HG03159 (cell line): ENCODE results near the gene AEBP1.
A peak's percentile ranks its signal among the peaks of the same experiment; 100 is the strongest.

Experiments
- ATAC-seq: cut with Tn5 transposase; IDR thresholded peaks from one replicate; pipeline ENCODE4 v1.9.1; 2021; ENCODE audit warnings: mild to moderate bottlenecking, moderate library complexity; ENCODE audit not compliant: unreplicated experiment

The AEBP1 gene

DNA sequence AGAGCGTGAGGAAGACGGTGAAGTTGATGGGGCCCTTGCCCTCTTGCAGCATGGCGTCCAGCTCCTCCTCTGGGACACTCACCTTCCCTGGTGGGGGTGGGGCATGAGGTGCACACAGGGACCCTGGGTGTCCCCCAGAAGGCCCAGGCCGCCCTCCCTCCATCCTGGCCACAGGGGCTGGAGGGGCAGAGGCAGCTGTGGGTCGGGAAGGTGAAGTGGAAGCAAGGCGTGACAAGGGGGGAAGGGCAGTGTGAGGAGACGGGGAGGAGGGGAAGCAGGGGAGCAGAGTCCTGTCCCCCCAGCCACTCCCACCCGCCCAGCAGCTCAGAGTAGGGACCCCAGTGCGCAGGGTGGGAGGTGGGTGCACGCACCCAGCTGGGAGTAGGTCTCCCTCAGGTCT, 36.2 kb downstream of the AEBP1 start:
- ATAC-seq, result no peak

DNA sequence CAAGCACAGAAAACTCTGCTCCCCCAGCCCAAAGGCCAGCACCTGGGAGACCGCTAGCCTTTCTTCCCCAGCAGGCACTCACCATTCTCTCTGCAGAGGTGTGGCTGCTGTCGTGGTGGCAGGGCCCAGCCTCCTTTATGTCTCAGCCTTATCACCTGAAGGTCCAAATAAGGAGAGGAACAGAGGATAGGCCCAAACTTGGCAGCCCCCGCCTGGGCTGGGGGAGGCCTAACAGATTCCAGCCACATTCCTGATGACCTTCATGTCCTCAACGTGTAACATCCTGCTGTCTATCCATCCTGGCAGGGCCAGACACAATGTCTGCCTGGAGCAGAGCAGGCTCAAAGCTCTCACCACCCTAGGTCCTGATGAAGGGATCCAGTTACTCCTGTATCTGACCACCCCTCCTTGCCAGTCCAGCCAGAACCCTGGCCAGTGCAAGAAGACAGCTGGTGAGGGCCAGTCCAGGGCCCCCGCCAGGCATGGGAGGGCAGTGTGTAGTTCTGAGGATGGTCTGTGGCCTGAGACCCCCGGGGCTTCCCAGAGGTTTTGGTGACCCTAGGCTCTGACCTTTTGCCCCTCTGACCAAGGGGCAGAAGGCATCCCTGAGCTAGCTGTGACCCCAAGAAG, 37.2 kb downstream of the AEBP1 start, which contains the start of gene MYL7:
TSS of gene MYL7 (minus strand) at position 112 of the 630 bp plus-strand sequence. CDS start at position 85, 27 bp downstream.
- ATAC-seq, result no peak

DNA sequence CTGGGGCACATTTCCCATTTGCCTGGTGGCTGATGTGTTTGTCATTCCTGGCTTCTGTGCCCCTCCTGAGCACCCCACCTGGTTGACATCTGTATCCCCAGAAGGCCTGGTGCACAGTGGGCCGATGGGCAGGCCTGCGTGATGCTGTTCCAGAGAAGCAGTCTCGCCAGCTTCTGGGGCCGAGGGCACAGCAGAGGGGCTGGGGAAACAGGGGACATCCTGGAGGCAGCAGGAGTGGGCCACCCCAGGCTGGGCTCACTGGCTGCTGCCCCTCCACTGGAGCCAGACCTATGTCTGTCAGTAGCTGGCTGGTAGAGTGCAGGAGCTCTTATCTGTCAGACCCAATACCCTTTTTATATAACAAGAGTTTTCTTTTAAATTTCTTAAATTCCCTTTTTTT, 37.9 kb downstream of the AEBP1 start:
- ATAC-seq, result no peak

DNA sequence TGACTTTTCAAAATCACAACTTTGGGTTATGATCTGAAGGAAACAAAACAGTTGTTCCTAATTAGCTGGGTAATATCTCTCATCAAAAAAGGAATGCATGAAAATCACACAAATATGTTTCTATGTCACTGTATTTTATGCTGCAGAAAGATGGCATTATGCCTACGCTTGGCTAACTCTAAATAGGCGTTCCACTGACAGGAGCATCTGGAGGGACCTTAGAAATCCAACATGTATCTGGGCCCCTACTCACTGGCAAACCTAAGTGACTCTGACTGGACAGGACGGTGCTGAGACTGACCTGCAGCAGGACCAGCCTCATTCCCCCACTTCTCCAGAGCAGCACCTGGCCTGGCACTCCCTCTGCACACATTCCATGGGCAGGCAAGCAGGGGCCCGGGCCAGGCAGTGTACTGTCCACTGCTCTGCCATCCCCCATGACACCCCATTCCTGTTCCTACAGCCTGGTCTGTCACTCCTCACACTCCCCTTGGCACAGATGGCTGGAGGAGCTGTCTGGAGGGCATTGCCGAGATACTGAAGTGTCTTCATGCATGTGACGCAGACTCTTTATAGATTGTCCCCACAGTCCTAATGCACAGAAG, 39.6 kb downstream of the AEBP1 start:
- no peak for ATAC-seq

DNA sequence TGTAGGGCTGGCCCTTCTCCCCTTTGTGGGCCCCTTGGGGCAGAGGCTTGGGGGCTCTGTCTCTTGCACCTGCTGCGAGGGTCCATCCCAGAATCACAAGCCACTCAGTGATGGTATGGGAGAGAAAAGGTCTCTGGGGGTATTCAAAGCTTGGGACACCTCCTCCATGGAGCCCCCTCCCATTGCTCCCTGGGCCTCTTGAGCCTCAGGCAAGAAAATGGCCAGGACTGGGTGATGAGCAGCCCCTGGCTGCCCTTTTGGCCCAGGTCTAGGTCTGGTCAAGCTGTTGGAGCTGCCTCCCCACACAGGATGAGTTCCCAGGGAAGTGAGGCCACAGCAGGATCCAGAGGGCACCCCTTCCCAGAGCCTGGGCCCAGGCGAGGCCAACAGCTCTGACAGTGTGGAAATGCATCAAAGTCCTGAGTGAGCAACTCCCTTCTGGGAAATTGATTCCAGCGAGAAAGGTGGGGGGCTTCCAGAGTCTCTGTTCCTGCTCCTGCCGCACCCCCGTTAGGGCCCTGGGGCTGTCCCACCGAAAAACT, 40.4 kb downstream of the AEBP1 start:
- no peak for ATAC-seq

DNA sequence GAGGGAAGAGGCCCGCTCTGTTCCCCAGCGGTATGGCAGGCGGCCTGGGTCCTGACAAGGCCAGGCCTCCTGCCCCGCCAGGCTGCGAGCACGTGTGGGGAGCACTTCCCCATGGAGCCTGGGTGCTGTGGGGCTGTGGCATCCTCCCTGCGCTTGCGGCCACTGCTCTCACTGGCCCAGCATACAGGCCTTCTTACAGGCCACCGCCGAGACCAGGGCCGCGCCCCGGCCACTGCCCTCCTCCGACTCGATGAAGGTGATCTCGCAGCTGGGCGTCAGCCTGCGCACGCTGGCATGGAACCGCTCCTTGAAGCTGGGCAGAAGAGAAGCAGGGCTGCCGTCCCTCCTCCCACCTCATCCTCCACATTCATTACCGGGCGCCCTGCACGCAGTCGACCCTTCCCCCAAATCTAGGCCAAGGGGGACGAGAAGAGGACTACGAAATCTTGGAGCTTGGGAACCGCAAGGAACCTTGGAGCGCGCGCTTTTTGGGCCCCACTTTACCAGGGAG, 40.9 kb downstream of the AEBP1 start:
- no peak for ATAC-seq

DNA sequence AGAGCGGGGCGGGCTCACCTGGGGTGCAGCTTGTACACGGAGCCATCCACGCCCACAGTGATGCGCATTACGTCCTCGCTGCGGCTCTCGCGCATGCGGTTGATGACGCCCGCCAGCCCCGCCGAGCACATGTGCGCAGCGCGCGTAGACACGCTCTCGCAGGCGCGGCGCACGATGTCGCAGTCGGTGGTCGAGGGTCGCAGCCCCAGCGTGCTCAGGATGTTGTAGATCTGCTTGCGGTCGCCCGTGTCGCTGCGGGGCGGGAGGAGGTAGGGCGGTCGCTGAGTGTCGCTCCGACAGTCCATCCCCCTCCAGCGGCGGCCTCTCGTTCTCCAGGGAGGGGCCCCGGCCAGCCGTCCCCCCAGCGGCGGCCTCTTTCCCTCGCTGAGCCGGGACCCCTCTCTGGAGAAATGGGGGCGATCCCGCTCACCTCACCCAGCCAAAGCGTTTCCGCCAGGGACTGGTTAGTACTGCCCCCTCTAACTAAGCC, 41.4 kb downstream of the AEBP1 start:
- no peak for ATAC-seq

DNA sequence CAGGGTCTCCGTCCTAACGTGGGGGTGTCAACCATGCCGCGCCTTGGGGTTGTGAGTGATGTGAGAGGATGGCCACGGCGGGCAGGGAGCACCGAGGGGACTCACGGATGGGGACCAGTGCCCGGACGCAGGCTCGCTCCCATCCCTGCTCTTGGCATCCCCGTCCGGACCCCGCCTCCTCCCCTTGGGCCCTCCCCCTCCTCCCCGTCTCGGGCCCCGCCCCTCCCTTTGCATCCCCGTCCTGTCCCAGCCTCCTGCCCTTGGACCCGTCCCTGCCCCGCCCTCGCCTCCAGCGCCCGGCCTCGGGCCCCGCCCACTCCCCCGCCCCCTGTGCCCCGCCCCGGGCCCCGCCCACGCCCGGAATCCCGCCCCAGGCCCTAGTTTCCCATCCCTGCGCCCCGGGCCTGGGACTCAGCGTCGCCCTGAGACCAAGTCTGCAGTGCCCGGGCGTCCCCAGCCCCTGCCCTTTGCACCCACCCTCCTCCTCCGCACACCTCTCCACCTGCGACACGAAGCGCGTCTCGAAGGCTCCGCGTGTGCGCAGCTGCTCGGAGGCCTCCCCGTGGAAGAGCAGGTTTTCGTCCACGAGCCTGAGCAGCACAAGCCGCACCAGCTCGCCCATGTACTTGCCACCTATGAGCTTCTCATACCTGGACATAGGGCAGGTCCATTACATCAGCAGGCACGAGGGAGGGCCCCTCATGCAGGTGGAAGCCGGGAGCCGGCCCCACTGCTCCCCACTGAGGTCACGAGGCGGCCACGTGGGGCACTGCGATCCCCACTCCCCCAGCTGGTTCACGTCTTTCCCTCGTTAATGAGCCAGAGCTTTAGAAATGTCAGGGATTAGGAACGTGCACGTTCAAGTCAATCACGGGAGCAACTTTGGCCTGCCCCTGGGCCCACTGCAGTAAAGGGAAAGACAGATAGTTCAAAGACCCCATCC, 42.1 kb downstream of the AEBP1 start:
- no peak for ATAC-seq

DNA sequence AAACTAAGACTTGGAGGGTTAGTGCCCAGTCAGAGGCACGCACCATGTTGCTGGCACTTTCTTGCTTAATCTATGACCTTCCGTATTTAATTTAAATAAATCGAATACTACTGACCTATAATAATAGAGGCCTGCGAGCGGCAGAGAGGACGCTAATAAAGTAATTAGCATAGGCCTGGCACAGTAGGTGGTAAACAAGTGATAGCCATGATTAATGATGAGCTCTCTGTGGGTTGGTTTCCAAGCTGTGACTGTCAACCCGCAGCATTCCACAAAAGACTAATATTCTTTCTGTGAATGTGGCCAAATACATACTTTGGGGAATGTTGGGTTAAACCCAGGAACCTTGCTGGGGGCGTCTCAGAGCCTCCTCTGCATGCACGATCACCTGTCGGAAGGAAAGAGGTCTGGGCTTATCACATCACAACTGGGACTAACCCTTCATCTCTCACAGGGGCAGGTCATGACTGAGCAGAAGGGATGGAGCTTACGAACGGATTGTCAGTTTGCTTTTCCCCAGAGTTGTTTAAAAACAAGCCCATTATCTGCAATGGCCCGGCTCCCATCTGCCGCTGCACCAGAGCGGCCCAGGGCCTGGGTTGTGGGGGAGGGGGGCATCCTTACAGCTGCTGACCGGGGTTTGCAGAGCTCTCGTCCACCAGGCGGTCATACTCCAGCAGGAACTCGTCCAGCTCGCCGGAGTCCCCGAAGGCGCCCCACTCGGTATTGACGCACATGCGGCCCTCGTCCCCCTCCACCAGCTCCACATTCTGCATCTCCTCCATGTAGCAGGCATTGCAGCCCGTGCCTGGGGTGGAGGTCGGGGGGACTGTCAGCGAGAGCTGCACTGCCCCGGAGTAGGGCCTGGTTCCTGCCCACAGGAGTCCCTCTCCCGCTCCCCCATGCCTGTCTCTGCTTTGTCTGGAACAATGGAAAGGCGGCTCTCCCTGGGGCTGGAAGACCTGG, 43.2 kb downstream of the AEBP1 start:
- no peak for ATAC-seq

DNA sequence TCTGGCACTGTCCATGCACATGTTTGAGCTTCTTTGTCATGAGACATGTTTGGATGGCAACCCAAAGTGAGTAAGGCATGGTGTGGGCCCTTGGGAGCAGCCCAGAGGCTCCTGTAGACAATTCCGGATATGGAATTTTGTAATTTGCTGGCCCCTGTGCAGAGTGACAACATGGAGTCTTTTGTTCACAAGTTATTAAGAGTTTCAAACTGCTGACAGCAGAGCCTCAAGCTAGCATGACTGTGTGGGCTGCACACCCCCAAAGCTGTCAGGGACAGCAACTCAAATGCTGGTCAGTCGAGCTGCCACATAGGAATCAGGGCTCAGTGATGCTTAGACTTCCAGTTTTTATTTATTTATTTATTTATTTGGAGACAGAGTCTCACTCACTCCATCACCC, 44.0 kb downstream of the AEBP1 start:
- ATAC-seq, result no peak

DNA sequence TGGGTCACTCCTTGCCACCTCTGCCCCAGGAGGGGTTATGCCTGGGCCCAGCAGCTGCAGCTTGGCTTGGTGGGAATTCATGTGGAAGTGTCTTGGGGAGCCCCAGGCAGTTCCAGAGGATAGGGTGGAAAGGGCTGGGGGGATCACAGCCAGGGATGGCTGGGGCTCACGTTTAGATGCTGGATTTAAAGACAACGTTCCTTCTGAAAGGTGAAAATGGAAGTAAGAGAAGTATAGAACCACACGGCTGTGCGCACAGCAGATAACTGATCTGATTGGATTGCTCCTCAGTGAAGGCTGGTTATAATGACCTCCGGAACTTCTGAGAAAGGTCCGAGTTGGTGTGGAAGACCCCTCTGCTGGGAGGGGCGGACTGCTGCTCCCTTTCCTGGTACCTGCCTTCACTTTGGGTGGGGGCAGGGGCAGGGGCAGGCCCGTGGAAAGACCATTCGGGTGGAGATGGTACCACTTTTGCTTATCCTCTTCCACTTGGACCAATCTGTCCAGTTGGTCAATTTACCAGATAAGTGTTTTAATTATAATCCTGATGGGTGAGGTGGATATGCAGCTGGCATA, 44.9 kb downstream of the AEBP1 start:
- no peak for ATAC-seq

DNA sequence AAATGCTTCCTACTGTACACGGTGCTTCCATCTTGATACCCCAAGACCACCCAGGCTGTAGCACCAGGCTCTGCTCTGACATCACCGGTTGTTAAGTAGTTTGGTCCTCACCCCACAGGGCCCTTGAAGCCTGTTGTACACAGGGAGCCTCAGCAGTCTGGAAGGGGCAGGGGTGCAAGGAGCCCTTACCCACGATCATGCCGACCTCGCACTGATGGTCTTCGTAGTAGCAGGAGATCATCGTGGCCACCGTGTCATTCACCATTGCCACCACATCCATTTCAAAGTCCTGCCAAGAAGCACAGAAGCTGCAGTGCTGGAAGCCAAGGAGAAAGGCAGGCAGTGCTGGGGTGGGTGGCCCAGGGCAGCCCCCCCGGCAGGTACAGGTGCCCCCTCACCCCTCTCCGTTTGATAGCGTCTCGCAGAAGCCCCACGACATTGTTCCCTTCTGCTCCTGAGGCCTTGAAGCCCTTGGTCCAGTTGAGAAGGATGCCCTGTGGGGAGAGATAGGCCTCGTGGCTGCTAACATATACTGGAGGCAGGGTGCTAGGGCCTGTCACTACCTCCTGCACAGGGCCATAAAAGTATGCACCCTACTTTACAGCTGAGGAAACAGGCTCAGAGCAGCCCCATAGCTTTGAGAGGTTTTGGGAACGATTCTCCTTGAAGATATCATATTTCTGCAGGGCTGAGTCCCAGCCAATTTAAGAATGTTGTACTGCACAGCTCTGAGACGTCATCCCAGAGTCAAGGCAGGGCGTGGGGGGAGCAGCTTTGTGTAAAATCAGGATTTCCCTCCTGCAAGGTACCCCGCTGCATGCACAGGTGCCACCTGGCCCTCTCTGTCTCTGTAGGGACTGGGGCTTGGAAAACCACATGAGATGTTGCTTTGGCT, 45.7 kb downstream of the AEBP1 start:
- ATAC-seq, result no peak

DNA sequence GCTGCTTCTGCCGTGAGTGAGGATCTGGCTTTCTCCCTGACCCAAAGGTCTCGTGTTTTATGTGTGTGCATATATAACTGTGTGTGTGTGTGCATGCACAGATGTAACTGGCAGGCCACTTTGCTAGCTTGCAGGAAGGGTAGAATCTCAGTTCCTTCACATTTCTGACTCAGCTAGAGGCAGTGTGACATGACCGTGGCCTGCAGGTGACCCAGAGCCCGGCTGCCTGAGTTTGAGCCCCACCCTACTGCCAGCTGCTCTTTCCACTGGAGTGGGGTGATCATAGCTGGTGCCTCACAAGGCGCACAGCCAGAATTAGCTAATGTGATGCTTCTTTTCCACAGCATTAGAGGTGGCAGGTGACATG, 46.3 kb downstream of the AEBP1 start:
- peak; percentile 71 for ATAC-seq

DNA sequence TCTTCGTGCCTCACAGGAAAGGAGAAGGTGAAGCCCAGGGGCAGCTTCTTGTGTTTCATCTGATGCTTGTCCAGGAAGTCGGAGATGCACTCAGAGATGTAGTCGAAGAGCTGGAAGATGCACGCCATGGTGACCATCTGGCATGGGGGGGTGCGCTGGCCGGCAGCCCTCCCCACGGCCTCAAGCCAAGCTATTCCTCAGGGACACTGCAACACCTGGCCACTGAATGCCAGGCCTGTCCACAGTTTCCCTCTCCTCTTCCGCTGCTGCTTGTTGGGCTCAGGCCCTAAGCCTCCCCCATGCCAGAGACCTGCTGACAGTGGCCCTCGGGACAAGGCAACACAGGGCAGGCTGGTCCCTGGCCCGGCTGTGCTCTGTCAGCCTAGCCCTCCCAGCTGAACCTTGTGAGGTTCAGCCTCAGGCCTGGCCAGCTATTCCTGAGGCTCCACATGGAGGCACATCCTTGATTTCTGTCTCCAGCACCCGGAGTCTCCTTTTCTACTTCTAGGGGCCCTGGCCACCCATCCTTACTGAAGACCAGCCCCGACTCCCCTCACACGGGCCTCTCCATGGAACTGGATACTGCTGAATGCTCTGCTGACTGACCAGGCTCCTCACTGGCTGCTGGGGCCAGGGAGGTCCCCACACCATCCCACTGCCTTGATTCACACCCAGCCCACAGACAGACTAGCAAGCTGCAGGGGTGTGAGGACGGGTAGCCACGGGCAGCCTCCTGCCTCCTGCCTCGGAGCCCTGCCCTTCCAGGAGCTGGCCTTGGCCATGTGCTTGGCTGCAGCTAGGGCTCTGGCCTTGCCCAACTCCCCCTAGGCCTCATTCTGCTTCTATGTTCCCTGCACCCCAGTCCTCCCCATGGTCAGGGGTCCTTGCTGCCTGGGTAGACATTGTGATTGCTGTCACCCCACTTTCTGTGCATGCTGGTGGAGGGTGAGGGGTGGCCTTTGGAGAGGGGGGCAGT, 47.1 kb downstream of the AEBP1 start:
- ATAC-seq, result no peak

DNA sequence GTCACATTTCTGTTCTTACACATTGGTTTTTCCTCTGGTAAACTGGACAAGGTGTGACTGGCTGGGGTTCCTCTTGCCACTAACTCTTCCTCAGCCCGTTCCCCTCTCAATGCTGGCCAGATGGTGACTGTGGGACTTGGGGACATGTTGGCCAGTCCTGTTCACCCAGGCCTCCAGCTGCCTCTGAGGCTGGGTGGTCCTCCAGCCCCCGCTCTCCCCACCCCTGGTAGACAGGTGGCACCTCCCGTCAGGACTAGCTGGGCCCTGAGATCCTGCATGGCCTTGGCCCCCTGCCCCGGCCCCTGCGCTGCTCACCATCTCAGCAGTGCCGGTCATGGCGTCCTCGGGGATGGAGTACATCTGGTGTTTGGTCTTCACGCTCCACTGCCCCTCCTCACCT, 47.8 kb downstream of the AEBP1 start:
- ATAC-seq, result no peak

DNA sequence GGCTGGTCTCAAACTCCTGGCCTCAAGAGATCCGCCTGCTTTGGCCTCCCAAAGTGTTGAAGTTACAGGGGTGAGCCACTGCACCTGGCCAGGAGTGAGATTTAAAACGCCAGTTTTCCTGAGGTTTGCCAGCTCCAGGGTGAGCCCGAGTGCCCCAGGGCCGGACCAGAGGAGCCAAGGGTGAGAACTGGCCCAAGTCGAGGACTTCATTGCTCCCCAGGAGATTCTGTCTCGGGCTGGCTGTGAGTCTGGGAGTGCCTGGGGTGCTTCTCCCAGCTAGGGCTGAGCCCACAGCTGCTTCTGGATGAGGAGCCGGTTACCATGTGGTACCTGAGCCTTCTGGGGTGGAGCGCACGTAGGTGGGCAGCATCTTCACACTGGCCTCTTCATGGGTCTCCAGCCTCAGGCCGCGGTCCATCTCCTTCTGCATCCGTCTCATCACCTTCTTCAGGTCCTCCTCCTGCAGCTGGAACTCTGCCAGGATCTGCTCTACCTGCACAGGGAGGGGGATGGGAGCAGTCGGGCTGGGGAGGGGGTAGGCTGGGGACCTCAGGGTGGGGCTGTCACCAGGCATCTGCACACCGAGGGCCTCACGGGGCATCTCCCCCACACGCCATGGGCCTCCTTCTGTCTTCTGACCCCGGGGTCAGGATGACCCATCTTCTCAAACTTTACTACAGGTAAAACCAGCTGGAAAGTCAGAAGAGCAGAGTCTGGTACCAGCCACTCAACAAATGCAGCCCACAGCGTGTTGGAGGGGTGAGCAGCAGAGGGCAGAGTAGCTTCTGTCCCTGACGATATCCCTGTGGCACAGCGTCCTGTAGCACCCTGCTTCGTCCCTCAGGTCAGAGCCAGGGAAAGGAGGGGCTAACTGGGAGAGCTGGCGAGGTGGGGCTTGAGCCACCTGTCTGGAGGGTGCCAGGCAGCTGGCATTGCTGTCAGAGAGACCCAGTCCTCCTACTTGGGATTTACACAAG, 49.1 kb downstream of the AEBP1 start:
- no peak for ATAC-seq
